HG03460 (cell line): ENCODE measurements around the gene RPUSD3.

Experiments
- ATAC-seq: cut with Tn5 transposase; IDR thresholded peaks from one replicate; pipeline ENCODE4 v1.9.1; 2021; ENCODE audit not compliant: unreplicated experiment

The RPUSD3 gene

DNA sequence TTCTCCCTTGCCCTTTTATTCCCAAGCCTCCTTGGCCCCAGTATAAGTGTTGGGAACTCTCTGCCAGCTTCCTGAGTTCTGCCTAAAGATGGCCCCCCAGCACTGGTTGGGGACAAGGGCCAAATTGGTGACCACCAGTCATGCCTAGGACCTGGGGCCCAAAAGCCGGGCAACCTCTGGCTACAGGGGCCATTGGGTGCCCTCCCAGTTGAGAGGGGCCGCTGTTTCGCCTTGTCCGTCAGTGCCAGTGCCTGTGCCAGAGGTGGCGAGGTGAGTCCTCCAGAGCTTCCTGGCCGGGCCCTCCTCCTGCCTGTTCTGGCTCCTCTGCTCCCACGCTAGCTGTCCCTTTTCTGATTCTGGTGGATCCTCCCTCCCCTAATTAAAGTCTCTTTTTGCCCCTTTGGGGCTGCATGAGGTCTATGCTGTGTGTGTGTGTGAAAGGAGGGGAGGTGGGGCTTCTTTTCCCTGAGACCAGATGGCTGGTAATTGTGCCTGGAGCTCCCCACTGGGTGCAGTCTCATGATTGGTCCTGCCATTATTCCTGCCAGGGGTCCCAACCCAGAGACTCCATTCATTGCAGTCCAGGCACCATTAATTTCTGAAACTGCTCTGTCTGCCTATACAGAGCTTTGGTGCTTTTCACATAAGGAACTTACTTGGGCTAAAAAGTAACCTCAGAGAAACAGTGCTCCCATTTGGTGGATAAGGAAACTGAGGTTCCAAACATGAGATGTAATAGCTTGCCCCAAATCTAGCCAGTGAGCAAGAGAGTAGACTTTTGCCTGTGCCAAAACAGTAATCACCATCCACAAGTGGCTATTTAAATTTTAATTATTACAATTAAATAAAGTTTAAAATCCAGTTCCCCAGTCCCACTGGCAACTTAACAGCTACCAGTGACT lies 36.9 kb downstream of the RPUSD3 start:
- ATAC-seq = no peak

DNA sequence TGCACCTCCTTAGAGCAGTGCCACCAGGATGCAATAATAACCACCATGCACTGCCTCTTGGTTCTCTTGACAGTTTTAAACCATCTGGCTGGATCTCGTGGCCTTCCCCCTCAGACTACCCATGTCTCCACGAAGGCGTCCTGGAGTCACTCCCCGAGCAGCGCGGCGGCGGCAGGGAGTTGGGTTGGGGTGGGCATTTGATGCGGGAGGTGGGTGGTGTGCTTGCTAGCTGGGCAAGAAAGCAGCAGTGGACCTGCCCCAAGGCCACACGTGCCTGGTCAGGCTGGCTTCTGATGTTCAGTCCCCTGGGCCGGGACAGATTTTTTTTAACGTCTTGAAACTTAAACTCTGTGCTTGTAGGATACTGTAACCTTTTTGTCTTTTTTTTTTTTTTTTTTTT lies 37.7 kb downstream of the RPUSD3 start:
- no peak for ATAC-seq

DNA sequence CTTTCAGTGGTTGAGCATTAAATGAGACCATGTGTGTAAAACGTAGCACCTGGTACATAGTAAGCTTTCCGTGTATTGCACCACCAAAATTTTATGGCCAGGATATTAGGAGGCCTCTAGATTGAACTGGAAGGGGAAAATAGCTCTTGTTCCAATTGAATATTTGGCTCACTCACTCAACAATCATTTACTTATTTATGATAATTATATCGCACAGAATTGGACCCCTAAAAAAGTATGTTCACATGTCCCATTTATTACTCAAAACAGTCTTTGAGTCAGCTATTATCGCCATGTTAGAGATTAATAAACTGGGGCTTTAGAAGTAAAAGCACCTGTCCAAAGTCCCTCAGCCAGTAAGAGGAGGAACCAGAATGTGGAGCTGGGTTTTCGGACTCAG lies 38.8 kb downstream of the RPUSD3 start:
- no peak for ATAC-seq

DNA sequence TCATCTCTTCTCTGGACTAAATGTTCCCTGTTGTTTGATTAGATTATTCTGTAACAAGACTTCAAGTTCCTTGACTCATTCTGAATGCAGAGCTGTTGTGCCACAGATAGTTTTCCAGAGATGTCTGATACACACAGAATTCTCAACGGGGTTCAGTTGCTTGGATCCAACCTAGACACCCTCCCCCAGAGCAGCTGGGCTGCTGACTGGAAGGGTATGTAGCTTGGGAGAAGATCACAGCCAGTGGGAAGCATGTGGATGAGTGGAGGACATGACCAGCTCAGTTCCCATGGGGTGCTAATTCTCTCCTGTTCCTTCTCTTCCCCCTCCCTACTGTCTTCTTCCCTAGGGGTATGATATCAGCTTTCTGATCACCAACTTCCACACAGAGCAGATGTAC lies 40.3 kb downstream of the RPUSD3 start:
- ATAC-seq = no peak

DNA sequence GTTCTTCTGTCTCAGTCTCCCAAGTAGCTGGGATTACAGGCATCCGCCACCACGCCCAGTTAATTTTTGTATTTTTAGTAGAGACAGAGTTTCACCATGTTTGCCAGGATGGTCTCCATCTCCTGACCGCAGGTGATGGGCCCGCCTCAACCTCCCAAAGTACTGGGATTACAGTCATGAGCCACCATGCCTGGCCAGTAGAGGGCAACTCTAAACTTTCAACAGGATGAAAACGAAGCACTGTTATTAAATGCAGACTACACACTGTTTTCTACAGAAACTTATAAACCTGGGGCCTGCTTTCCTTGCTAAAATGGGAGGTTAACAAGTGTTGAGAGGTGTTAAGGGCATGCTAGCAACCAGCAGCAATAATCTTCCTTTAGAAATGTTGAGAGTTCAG lies 43.3 kb downstream of the RPUSD3 start:
- ATAC-seq = no peak

DNA sequence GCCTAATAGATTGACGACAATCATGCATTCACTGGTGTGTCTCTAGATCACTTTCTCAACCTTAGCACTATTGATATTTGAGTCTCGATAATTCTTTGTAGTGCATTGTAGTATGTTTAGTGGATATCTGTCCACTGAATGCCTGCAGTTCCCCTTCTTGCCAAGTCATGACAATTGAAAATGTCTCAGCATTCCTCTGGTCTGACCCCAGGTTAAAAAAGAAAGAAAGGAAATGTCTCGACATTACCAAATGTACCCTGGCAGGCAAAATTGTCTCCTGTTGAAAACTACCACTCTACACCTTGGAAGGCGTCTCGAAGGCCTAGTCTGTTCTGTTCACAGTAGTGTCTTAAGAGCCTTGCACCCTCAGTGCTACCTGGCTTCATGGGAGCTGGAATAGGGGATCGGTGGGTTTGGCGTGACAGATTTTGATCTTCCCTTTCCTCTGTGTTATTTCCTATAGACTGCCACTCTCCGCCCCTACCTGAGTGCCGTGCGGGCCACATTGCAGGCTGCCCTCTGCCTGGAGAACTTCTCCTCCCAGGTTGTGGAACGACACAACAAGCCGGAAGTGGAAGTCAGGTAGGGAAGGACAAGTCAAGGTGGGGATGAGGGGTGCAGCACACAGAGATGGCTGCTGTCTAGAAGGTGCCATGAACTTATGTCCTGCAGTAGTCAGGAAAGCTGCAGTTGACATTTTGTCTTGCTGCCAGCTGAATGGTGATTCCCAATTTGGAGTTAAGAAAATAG lies 46.4 kb downstream of the RPUSD3 start:
- no peak for ATAC-seq

DNA sequence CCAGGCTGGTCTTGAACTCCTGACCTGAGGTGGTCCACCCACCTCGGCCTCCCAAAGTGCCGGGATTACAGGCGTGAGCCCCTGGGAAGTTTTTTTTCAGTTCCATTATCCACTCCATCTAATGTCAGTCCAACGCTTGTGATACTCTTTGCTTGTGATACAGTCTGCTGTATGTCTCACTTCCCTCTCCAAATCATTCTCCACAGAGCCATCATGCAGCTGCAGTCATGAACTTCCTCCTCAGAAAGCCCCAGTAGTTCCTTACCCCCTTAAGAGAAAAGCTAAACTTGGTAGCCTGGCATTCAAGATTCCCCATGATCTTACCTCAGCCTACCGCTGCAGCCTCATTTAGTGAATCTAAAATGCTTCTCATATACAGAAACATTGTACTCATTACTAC lies 48.6 kb downstream of the RPUSD3 start:
- ATAC-seq = no peak

DNA sequence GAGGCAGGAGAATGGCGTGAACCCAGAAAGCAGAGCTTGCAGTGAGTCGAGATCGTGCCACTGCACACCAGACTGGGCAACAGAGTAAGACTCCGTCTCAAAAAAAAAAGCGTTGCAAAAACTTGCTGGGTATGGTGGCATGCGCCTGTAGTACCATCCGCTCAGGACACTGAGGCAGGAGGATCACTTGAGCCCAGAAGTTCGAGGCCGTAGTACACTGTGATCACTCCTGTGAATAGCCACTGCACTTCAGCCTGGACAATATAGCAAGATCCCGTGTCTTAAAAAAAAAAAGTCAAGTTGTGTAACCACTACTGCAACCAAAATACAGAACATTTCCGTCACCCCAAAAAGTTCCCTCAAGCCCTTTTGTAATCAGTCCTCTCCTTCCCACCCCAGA lies 49.4 kb downstream of the RPUSD3 start:
- ATAC-seq = no peak

DNA sequence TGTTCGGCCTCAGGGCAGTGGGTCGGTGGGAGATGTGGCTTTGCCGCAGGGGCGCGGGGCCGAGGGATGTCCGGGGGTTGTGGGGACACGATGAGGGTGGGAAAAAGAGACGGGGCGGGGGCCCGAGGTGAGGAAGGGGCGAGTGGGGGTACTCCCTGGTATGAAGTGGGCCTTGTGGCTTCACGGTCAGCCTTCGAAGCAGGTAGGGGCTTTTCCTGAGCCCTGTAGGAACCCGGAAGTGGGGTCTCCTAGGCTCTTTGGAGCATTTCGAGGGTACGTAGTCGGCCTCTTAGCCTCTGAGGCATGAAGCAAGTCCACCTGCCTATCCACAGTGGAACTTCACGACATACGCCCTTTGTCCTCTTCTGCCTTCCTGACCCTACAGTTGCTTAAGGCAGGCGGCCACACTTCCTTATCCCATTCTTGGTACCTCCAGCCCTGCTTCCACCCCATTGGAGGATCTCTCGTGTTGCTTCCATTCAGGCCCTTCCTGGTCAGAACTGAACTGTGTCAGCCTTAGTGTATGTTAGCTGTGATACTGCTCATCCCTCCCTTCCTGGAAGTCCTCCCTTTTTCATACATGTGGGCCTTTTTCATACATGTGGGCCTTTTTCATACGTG lies 50.5 kb downstream of the RPUSD3 start:
- ATAC-seq = no peak

DNA sequence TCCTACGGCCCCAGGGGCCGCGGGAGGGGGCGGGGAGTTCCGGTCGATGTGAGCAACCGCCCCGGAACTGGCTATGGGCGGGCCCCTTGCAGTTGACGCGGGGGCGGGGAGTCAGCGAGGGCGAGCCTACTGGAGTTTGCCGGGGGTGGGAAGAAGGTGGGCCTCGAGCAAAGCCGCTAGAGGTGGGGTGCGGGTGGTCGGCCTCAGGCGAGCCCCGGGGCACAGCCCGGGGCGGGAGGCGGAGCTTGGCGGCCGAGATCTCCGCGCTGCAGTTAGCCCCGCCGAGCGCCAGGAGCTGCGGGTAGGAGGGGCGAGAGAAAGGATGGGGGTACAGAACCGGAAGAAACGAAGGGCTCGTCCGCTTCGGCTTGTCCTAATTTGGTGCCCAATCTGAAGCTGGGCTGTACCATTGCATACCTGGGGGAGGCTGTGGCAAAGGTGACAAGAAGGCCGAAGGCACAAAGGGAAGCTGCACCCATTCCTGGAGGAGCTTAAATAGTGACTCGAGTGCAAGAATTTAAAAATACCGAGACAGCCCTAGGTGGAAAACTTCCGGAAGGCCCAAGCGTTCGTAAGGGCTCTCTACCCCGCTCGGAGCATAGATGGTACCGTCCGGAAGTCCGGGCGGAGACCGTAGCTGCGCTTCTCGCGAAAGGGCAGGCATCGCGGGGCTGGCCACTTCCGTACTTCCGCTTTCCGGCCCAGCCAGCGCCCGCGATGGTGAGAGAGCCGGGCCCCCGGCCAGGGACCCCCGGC lies 51.2 kb downstream of the RPUSD3 start, which contains the start of the genes ARPC4 and TADA3:
ARPC4 (plus strand) TSS at position 678 of the 756 bp plus-strand sequence; CDS start at position 718, 40 bp downstream.
TADA3 (minus strand) TSS at position 69 of the 756 bp plus-strand sequence. CDS start 1,007 bp downstream, outside the sequence.
- ATAC-seq = peak; percentile 82

DNA sequence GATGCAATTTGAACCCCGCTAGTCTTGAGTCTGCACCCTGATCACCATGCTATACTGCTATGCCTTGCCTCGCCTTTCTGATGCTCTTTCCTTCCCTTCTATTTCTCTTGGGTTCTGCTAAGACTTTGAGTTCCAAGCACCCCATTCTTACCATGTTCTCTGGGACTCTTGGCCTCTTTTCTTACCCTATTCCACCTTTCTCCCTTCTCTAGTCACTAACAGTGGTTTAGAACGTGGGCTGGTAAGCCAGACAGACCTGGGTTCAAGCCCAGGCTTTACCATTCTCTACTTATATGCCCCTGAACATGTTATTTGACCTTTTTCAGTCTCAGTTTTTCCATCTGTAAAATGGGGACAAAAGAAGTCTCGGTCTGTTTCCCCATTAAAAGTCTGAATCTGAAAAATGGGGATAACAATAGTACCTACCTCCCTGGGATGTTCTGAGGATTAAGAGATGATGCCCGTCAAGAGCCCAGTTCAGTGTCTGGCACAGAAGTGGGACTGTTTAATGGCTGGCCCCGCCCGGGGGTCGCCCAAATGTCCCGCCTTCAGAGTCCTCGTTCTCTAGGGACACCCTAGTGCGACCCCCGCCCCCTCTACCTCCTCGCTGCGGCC lies 51.9 kb downstream of the RPUSD3 start:
- ATAC-seq = no peak

DNA sequence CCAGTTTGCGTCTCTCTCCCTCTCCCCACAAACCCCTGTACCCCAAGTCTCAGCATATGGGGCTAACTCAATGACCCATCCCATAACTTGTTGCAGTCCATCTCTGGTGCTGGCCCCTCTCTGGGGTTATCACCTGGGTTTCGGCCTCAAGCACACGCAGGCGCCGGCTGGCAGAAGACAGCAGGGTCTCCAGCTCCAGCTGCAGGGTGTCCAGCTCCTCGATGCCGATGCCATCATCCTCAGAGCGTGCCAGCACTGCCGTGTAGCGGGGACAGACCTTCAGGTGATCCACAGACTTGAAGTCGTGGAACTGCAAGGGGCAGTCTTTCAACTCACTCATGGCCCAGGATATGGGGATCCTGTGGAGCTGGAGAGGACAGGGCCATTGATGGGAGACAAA lies 52.7 kb downstream of the RPUSD3 start:
- no peak for ATAC-seq
